SK-N-SH treated with all-trans-retinoic acid at 6 μM for 48 hours (cell line): ENCODE measurements around the gene IQCN.

Source experiments
- CREB5 ChIP-seq: fragments of 250-450 bp; sonication (Bioruptor Pico); IDR thresholded peaks from 2 replicates; pipeline ENCODE4 v1.5.1; 2020; ENCODE audit warnings: low read depth, mild to moderate bottlenecking, moderate library complexity
- ISL1 ChIP-seq: fragments of 250-450 bp; sonication (Bioruptor Pico); IDR thresholded peaks from 2 replicates; pipeline ENCODE4 v2.1.2; 2022; ENCODE audit warnings: mild to moderate bottlenecking, moderate library complexity
- PATZ1 ChIP-seq: fragments of 250-450 bp; sonication (Bioruptor Pico); IDR thresholded peaks from 2 replicates; pipeline ENCODE4 v1.8.0; 2020; ENCODE audit warnings: mild to moderate bottlenecking, moderate library complexity, borderline replicate concordance
- SNAI2 ChIP-seq: fragments of 250-450 bp; sonication (Bioruptor Pico); IDR thresholded peaks from 2 replicates; pipeline ENCODE4 v1.5.0; 2020; ENCODE audit warnings: mild to moderate bottlenecking, moderate library complexity
- TOX ChIP-seq: fragments of 250-450 bp; sonication (Bioruptor Pico); IDR thresholded peaks from 2 replicates; pipeline ENCODE4 v1.8.0; 2021; ENCODE audit warnings: mild to moderate bottlenecking, moderate library complexity, borderline replicate concordance
- ZFP3 ChIP-seq: fragments of 250-450 bp; sonication (Bioruptor Pico); IDR thresholded peaks from 2 replicates; pipeline ENCODE4 v1.5.0; 2020; ENCODE audit warnings: mild to moderate bottlenecking, moderate library complexity
- ZNF565 ChIP-seq: fragments of 450-650 bp; formaldehyde crosslinking; conservative IDR thresholded peaks from 2 replicates; pipeline ENCODE4 v1.5.0; 2020; ENCODE audit warnings: low read depth, mild to moderate bottlenecking, moderate library complexity

- TF ChIP-seq ISL1 (no peak), CREB5 (CRISPR knock-in tag) (no peak), SNAI2 (CRISPR knock-in tag) (no peak), ZNF565 (CRISPR knock-in tag) (no peak), PATZ1 (no peak), ZFP3 (CRISPR knock-in tag) (no peak), TOX (CRISPR knock-in tag) (no peak)
Observed at GRCh38 chr19:18295034-18295451, 20.8 kb upstream of the IQCN start.
